DND-41 (cell line): Measurements from ENCODE around the gene BUB1.
"Not testable (repeated sequence)": the region's sequence is repeated elsewhere in the genome, so short reads cannot be mapped to it uniquely, and the experiment has no call there.

Experiments
- EZH2 ChIP-seq: IDR thresholded peaks from 3 replicates; pipeline ENCODE4 v1.6.1; 2012; ENCODE audit warnings: borderline replicate concordance, low read depth, mild to moderate bottlenecking, moderate library complexity, low read length, inconsistent platforms; ENCODE audit not compliant: severe bottlenecking
- TF ChIP-seq, protein P1 (sequence below): IDR thresholded peaks from 2 replicates; pipeline ENCODE4 v1.5.1; 2012; ENCODE audit warnings: borderline replicate concordance, low read length, moderate library complexity, mild to moderate bottlenecking; ENCODE audit not compliant: poor library complexity, severe bottlenecking; ENCODE audit errors: extremely low read depth

DNA sequence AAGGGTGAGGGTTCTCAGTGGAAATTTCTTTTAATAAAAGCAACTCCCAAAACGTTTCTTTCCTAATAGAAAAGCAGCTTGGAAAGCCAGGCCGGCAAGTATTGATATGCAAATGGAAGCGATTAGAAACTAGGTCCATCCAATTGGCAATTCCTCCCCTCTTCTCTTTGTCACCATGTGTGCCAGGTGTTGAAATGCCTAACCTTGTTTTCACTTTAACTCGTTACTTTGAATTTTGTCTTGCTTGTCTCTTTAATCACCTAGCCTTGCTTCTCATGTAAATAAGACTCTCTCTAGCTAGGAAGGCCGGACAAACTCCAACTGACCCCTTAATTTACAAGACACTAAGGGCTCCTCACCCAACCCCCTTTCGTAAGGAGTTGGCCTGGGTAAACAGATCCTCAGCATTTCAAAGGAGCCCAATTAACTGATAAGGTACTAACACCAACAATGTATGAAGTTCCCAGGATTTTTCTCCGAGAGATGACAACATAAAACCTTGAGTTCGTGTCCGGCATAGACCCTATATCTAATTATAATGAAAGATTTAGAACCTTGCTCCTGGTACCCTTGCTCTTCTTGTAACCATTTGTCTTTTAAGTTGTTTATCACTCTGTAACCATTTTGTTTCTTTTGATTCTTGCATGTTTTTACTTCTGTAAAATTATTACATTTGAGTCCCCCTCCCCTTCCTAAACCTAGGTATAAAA is 10.1 kb upstream of the BUB1 start:
- TF ChIP-seq, protein P1, sequence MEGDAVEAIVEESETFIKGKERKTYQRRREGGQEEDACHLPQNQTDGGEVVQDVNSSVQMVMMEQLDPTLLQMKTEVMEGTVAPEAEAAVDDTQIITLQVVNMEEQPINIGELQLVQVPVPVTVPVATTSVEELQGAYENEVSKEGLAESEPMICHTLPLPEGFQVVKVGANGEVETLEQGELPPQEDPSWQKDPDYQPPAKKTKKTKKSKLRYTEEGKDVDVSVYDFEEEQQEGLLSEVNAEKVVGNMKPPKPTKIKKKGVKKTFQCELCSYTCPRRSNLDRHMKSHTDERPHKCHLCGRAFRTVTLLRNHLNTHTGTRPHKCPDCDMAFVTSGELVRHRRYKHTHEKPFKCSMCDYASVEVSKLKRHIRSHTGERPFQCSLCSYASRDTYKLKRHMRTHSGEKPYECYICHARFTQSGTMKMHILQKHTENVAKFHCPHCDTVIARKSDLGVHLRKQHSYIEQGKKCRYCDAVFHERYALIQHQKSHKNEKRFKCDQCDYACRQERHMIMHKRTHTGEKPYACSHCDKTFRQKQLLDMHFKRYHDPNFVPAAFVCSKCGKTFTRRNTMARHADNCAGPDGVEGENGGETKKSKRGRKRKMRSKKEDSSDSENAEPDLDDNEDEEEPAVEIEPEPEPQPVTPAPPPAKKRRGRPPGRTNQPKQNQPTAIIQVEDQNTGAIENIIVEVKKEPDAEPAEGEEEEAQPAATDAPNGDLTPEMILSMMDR, result not testable (repeated sequence)
- not testable (repeated sequence) for TF ChIP-seq EZH2
